Measurements from ENCODE around the gene PKIG.

GRCh38 chr20:44574372-44574771 is 8.0 kb upstream of the PKIG start:
- no peak for TF ChIP-seq ZNF121 (CRISPR knock-in tag; conservative IDR thresholded peaks at IDR 0.05)
- TF ChIP-seq CTCF (IDR thresholded peaks at IDR 0.05 in 2 of 3, conservative IDR thresholded peaks at IDR 0.05 in 1 of 3; ENCODE audit: insufficient read depth in 2 of 3, low read depth in 1 of 3, low read length in 3 of 3) = no peak
- TF ChIP-seq, protein P1, sequence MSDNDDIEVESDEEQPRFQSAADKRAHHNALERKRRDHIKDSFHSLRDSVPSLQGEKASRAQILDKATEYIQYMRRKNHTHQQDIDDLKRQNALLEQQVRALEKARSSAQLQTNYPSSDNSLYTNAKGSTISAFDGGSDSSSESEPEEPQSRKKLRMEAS (CRISPR knock-in tag; IDR thresholded peaks at IDR 0.05) = no peak
- TF ChIP-seq, protein P2, sequence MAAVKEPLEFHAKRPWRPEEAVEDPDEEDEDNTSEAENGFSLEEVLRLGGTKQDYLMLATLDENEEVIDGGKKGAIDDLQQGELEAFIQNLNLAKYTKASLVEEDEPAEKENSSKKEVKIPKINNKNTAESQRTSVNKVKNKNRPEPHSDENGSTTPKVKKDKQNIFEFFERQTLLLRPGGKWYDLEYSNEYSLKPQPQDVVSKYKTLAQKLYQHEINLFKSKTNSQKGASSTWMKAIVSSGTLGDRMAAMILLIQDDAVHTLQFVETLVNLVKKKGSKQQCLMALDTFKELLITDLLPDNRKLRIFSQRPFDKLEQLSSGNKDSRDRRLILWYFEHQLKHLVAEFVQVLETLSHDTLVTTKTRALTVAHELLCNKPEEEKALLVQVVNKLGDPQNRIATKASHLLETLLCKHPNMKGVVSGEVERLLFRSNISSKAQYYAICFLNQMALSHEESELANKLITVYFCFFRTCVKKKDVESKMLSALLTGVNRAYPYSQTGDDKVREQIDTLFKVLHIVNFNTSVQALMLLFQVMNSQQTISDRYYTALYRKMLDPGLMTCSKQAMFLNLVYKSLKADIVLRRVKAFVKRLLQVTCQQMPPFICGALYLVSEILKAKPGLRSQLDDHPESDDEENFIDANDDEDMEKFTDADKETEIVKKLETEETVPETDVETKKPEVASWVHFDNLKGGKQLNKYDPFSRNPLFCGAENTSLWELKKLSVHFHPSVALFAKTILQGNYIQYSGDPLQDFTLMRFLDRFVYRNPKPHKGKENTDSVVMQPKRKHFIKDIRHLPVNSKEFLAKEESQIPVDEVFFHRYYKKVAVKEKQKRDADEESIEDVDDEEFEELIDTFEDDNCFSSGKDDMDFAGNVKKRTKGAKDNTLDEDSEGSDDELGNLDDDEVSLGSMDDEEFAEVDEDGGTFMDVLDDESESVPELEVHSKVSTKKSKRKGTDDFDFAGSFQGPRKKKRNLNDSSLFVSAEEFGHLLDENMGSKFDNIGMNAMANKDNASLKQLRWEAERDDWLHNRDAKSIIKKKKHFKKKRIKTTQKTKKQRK (IDR thresholded peaks at IDR 0.05; ENCODE audit: borderline replicate concordance, low read depth, low read length) = no peak
- no peak for TF ChIP-seq PCBP2 (IDR thresholded peaks at IDR 0.05; ENCODE audit: low read depth, low read length, poor library complexity, severe bottlenecking)
- TF ChIP-seq ZFPM2 (CRISPR knock-in tag; IDR thresholded peaks at IDR 0.05) = no peak
- TF ChIP-seq NR2C2 (CRISPR knock-in tag; IDR thresholded peaks at IDR 0.05) = no peak
- TF ChIP-seq NR2C2 (tag; IDR thresholded peaks at IDR 0.05) = no peak
- no peak for TF ChIP-seq POLR2A (conservative IDR thresholded peaks at IDR 0.05)

Data from K562 (cell line).